CD1c-positive myeloid dendritic cell (primary cell): Measurements from ENCODE around the gene LMBR1L.
"Not testable (repeated sequence)": the region's sequence is repeated elsewhere in the genome, so short reads cannot be mapped to it uniquely, and the experiment has no call there.

Source experiments
- DNase-seq: peaks from one replicate; pipeline ENCODE4 v3.0.0-alpha.2; 2016; ENCODE audit errors: extremely low spot score

Gene LMBR1L, protein sequence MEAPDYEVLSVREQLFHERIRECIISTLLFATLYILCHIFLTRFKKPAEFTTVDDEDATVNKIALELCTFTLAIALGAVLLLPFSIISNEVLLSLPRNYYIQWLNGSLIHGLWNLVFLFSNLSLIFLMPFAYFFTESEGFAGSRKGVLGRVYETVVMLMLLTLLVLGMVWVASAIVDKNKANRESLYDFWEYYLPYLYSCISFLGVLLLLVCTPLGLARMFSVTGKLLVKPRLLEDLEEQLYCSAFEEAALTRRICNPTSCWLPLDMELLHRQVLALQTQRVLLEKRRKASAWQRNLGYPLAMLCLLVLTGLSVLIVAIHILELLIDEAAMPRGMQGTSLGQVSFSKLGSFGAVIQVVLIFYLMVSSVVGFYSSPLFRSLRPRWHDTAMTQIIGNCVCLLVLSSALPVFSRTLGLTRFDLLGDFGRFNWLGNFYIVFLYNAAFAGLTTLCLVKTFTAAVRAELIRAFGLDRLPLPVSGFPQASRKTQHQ

DNA sequence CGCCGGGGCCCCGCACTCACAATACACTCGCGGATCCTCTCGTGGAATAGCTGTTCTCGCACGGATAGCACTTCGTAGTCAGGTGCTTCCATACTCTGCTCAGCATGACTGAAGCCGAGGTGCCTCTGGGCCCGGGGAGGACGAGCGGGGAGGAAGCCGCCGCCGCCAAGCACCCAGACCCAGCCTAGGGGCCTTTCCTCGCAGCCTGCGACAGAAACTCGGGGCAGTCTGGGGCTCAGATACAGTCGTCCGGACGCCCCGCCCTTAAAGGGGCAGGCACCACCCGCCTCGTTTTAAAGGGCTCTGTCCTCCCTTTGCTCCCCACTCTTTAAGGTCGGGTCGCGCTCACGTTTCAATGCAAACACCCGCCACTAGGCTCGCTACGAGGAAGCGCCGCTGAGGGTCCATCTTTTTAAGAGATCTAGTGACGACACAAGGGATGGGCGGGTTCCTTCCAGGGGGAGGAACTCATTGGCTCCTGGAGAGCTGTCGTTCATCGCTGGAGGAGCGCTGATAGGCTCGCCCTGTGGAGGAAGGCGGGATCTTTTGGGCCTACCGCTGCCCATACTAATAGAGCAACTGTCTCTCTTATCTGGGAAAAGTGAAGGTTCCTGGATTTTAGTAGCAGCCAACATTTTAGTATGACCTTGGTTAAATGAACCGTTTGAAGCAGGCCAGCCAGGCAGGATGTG lies at the start of gene LMBR1L:
Gene LMBR1L (minus strand): TSS at position 384 of the 692 bp plus-strand sequence. CDS start 292 bp downstream, at position 92.
- peak; percentile 100 for DNase-seq

DNA sequence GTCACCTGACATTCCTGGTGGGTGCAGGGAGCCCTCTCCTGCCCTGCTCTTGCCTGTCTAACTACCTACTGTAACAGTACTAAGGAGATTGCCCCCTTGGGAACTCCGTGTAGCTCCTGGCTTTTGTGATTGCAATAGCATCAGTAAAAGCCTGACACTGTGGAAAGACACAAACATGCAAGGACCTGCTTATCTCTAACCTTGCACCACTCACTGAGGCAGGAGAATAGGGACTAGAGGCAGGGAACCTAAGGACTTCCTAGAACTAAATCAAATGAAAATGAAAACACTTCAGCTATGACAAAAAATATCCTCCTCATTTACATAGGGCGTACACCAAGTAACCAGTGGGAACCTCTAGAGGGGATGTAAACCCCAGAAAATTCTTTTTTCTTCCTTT lies 49.8 kb upstream of the LMBR1L start:
- DNase-seq: no peak

DNA sequence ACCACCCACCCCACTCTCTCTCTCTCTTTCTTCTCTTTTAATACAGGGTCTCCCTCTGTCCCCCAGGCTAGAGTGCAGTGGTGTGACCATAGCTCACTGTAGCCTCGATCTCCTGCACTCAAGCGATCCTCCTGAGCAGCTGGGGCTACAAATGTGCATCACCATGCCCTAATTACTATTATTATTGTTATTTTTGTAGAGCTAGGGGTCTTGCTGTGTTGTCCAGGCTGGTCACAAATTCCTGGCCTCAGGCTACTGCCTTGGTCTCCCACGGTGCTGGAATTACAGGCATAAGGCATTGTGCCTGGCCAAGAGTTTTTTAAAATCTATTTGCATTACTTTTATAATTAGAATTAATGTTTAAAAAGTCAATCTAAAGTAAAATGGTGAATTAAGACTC lies 43.6 kb upstream of the LMBR1L start:
- no peak for DNase-seq

DNA sequence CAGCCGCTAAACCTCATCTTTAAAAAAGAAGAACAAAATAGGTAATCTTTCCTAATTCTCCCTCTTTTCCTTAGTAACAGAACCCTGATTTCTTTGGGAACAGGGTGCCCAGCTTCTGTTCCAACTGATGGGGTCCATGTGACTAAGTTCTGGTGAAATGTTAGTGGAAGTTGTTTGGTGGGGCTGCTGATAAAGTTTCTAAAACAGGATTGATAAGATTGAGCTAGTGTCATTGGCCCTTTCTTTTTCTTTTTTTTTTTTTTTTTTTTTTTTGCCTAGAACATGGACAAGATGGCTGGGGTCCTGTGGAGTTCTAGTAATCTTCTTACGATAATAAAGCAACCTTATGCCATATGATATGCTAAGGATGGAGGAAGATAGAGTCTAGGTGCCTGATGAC lies 36.7 kb upstream of the LMBR1L start:
- no peak for DNase-seq

DNA sequence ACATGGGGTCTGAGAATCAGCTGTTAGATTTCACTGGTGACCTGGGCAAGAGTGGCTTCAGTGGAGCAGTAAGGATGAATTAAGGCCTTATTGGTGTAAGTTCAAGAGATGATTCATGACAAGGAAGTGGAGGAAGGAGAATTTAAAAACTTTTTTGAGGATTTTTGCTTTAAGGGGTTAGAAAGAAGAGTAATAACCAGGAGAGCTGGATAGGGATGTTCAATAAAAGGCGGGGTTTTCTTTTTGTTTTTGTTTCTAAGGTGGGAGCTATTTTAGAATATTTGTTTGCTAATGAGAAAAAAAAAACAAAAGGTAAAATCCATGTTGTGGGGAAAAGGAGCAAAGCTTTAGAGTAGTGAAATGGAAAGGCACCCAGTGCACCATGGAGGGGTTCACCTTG lies 35.8 kb upstream of the LMBR1L start:
- no peak for DNase-seq

DNA sequence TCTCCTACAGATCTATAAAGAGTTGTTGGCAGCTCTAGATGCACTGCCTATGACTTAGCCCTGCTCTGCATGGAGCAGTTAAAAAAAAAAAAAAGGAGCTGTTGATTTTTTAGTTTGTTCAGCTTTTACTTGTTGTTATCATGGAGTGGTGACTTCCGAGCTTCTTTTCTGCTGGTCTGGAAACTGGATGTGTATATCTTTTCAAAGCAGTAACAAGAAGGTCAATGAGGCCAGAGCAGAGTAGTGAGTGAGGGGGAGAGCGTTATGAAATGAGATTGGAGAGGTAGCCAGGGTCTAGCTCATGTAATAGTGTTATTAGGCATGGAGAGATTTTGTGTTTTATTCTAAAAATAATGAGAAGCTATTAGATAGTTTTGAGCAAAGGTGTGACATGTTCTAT lies 33.7 kb upstream of the LMBR1L start:
- DNase-seq: no peak

DNA sequence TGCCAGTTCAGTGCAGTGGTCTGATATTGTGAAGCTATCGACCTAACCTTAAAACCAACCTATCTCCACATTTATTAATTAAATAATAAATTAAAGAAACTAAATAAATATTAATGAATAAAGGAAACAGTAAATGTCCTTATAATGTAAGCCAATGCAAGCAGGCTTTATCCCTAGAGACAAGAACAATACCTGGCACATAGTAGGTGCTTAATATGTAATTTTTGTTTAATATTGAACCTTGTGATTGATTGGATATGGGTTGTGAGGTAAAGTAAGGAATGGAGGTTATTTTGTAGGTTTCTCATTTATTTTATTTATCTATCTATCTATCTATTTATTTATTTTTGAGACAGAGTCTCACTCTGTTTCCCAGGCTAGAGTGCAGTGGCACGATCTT lies 28.4 kb upstream of the LMBR1L start:
- no peak for DNase-seq

DNA sequence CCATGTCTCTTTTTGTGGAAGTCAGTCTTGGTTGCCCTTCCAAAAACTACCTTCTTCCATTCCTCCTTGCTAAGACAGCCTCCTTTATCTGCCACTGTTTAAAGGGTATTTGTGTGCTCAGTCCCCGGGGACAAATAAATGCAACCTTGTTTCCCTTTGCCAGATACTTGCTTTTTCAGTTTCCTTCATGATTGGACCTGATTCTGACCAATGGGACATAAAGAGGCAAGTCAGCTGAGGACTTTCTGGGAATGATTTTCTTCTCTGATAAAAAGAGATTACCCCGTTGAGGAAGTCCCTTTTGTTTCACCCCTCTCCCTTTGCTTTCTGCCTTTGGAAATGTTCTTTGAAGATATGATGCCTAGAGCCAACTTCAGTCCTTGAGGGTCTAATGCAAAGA lies 27.9 kb upstream of the LMBR1L start:
- DNase-seq: no peak

DNA sequence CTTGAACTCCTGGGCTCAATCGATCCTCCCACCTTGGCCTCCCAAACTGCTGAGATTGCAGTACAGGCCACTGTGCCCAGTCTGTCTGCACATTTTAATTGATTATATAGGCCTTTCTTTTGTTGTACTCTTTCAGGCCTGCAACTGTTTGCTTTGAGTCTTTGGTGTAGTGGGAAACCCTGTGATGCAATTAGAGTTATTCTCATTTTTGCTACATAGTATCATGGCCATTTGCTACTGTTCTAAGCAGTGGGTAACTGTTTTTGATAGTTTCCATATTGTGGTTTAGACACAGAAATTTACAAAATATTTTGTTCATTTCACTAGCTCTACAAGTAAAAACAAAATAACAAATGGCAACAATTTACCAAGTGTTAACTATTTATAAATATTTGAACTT lies 26.8 kb upstream of the LMBR1L start:
- no peak for DNase-seq

DNA sequence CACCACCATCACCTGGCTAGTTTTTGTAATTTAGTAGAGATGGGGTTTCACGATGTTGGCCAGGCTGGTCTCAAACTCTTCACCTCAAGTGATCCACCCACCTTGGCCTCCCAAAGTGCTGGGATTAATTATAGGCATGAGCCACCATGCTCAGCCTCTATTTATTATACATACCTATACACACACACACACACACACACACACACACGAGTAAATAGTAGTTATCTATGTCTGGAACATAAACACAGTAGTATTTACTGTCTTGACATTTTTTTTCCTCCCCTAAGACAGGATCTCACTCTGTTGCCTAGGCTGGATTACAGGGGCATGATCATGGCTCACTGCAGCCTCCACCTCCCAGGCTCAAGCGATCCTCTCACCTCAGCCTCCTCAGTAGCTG lies 26.4 kb upstream of the LMBR1L start:
- not testable (repeated sequence) for DNase-seq

DNA sequence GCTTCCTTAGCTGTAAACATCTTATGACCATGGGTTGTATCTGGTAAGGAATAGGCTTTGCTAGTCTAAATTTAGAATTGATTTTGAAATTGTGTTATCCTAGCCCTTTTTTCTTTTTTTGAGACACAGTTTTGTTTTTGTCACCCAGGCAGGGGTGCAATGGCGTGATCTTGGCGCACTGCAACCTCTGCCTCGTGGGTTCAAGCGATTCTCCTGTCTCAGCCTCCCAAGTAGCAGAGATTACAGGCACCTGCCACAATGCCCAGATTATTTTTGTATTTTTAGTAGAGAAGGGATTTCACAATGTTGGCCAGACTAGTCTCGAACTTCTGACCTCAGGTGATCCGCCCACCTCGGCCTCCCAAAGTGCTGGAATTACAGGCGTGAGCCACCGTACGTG lies 22.9 kb upstream of the LMBR1L start:
- no peak for DNase-seq

DNA sequence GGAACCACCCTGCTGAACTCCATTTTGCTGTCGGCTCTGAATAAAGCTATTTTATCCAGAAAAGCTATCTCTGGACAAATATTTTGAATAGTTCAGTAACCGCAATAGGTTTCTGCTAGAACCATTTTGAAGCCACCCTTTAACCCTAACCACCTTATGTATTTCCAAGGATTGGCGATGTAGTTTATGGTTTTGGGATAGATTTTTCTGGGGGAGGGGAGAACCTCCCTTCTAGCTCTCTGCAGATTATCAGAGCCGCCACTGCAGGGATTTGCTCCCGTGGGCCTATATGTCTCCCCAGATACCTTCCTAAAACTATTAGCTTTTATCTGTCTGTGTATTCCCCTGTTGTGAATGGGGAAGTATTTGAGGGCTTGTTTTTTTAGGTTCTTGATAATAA lies 22.4 kb upstream of the LMBR1L start:
- no peak for DNase-seq

DNA sequence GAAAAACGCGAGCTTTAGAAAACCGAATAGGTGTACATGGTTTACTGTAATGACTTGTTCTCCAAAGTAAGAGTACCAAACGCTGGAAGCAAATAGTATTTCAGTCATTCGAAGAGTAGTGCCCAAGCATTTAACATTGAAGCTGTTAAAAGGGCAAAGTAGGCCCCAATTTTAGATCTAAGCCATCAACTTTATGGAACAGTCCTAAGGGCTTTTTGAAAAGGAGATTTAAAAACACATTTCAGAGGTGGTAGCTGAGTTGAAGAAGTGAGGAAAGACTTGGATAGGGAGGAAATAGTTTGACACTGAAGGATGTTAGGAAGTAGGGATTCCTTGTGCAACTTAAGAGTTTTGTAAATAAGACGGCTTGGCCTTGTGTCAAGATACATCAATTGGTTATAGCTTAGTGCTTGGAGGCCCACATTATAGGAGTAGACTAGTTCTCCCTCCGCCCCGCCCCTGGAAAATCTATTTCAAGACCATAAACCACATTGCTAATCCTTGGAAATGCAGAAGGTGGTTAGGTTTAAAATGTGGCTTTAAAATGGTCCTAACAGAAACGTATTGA lies 21.3 kb upstream of the LMBR1L start:
- peak; percentile 39 for DNase-seq

DNA sequence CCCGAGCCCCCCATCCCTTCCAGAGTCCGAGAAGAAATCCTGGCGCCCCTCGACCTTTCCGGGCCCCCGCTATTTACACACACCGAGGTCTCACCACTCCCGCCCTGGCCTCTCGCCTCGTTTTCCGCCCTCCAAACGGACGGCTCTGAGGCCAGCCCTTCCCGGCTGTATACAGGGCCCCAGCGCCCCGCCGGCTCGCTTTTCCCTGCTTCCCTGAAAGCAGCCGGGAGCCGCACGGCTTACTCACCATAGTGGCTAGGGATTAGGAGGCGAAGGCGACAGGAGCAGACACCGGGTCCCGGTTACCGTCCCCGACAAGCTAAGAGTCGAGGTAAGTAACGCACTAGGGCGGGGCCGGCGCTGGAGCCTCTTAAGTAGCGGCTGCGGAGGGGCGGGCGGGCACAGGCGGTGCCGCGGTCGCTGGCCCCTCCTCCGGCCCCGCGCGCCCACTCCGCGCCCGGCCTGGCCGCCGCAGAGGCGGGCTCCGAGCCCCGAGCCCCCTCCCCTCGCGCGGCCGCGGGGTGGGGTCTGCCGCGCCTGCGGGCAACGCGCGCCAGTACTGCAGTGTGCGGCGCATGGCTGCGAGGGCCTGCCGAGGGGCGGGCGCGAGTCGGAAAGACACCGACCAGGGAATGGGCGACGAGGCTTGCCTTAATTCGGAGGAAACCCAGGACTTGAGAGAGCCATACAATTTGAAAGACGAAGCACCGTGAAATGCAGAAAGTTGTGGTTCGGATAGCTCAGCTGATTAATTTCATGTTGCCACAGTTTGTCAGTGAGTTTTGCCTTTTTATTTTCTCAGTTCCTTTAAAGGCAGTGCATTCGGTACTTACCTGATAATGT lies 20.6 kb upstream of the LMBR1L start, which contains the start of gene TUBA1B:
Gene TUBA1B (minus strand): TSS at position 345 of the 843 bp plus-strand sequence. CDS start 95 bp downstream, at position 250.
- DNase-seq: peak; percentile 93

DNA sequence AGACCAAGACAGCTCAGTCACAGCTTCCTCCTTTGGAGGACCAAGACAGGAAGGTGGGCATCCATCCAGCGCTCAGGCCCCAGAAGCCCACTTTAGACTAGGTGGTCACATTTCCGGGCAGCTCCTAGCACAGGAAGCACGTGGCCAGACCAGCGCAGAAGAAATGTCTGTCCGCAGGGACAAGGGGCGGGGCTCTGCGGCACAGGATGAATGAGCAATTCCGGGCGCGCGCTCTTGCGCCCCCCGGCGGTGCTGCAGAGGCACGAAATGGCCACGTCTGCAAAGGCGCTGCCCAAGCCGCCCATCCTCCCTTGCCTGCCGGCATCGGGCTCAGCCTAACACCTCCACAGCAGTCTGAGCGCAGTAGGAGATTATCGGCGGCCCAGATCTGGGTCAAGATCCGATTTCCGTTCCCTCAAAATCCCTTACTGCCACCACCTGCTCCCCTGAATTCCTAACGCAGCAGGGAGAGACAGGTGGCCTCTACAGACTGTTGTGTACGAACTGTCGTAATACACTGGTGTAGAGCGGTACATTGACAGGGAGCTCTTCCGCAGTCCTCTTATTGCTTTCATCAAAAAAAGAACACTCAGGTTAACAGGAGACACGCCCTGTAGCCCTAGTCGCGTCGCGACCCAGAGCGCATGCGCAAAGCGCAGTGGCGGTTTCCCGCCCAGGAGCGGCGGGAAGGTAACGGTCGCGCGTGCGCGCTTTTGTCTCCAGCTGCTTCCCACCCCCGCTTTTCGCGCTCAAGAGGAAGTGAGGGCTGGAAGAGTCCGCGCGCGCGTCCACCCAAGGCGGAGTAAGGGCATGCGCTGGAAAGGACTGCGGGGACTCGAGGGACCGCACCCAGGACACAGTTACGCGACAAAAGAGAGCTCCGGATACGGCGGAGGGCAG lies 19.8 kb upstream of the LMBR1L start:
- peak; percentile 99 for DNase-seq

DNA sequence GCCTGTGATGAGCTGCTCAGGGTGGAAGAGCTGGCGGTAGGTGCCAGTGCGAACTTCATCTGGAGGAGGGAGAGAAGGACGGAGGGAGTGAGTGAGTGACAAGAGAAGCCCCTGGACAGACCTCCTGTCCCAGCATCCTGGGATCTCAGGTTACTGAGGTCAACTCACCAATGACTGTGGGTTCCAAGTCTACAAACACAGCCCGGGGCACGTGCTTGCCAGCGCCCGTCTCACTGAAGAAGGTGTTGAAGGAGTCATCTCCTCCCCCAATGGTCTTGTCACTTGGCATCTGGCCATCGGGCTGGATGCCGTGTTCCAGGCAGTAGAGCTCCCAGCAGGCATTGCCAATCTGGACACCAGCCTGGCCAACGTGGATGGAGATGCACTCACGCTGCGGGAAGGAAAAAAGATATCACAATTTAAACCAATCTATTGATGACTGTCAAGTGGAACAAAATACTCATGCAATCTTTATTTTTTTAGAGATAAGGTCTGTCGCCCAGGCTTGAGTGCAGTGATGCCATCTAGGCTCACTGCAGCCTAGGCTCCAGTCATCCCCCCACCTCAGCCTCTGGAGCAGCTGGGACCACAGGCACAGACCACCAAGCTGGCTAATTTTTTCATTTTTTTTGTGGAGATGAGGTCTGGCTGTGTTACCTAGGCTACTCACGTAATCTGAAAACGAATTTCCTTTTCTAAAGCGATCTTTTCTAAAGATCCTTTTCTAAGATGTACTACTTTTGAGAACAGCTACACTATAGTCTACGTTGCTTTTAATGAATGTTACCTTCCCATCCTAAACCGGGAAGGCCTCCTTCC lies 18.9 kb upstream of the LMBR1L start:
- DNase-seq: no peak

DNA sequence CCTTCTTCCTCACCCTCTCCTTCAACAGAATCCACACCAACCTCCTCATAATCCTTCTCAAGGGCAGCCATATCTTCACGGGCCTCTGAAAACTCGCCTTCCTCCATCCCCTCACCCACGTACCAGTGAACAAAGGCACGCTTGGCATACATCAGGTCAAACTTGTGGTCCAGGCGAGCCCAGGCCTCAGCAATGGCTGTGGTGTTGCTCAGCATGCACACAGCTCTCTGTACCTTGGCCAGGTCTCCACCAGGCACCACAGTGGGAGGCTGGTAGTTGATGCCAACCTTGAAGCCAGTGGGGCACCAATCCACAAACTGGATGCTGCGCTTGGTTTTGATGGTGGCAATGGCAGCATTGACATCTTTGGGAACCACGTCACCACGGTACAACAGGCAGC lies 17.3 kb upstream of the LMBR1L start:
- not testable (repeated sequence) for DNase-seq

DNA sequence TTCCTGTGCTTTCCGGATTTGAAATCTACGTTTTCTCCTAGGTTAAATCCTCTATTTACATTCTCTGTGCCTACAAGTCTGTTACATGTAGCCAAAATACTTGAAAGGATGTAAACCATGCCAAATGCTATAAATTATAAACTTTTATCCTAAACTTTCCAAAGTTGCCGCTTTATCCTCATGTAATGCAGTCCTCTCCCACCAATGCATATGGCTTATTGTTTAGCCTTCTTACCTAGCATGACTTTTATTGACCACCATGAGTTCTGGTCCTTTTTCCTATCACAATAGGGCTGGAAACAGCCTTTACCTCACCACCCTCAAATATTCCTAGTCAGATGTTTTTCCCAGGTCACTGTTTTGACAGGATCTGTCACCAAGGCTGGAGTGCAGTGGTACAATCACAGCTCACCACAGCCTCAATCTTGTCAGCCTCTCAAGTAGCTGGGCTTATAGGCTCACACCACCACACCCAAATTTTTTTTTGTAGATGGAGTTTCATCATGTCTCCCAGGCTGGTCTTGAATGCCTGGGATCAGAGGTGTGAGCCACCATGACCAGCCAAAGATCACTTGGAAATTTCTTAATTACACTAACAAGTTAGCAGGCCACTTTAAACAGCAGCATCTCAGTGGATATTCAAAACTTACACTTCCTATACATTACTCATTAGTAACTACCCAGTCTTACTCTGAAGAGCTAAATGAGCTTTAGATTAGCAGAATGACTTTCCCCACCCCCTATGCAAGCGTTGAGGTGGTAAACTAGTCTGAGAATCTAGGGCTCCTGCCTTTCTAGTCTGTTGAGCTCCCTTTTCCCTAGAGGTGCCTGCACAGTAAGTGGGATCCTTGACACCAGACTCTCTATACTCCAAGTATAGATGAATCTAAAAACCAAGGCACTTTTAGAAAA lies 16.5 kb upstream of the LMBR1L start:
- no peak for DNase-seq
